ENCODE data around the gene CACNA1G.

Gene CACNA1G

GRCh38 chr17:50570032-50570431, 9.5 kb downstream of the CACNA1G start:
- DNase-seq = no peak

GRCh38 chr17:50570528-50570927, 10.0 kb downstream of the CACNA1G start:
- DNase-seq = no peak

- no peak for DNase-seq
Measured at GRCh38 chr17:50571681-50572080, 11.2 kb downstream of the CACNA1G start.

- DNase-seq = no peak
Measured at GRCh38 chr17:50572541-50572940, 12.0 kb downstream of the CACNA1G start.

- no peak for DNase-seq
Measured at GRCh38 chr17:50573866-50574611, 13.5 kb downstream of the CACNA1G start.

GRCh38 chr17:50575581-50576210, 15.2 kb downstream of the CACNA1G start:
- peak; percentile 79 for DNase-seq

- DNase-seq = no peak
Measured at GRCh38 chr17:50576864-50577263, 16.3 kb downstream of the CACNA1G start.

- no peak for DNase-seq
Measured at GRCh38 chr17:50577451-50577954, 17.0 kb downstream of the CACNA1G start.

- no peak for DNase-seq
Measured at GRCh38 chr17:50578173-50578572, 17.7 kb downstream of the CACNA1G start.

- no peak for DNase-seq
Measured at GRCh38 chr17:50579399-50579798, 18.9 kb downstream of the CACNA1G start.

GRCh38 chr17:50580646-50581045, 20.1 kb downstream of the CACNA1G start:
- DNase-seq = no peak

- DNase-seq = no peak
Measured at GRCh38 chr17:50581316-50581715, 20.8 kb downstream of the CACNA1G start.

GRCh38 chr17:50582741-50583140, 22.2 kb downstream of the CACNA1G start:
- DNase-seq = no peak

- no peak for DNase-seq
Measured at GRCh38 chr17:50583641-50584040, 23.1 kb downstream of the CACNA1G start.

GRCh38 chr17:50584116-50584515, 23.6 kb downstream of the CACNA1G start:
- DNase-seq = no peak

GRCh38 chr17:50584749-50585148, 24.2 kb downstream of the CACNA1G start:
- DNase-seq = no peak

- DNase-seq = no peak
Measured at GRCh38 chr17:50585346-50585745, 24.8 kb downstream of the CACNA1G start.

GRCh38 chr17:50585891-50586290, 25.4 kb downstream of the CACNA1G start:
- DNase-seq = no peak

GRCh38 chr17:50586421-50587247, 26.1 kb downstream of the CACNA1G start:
- no peak for DNase-seq

- no peak for DNase-seq
Measured at GRCh38 chr17:50587571-50587970, 27.1 kb downstream of the CACNA1G start.

- DNase-seq = no peak
Measured at GRCh38 chr17:50588391-50589049, 28.0 kb downstream of the CACNA1G start.

GRCh38 chr17:50589095-50589705, 28.7 kb downstream of the CACNA1G start:
- no peak for DNase-seq
